Cardiac fibroblast (primary cell): ENCODE measurements around the gene ZHX3.
A peak's percentile ranks its signal among the peaks of the same experiment; 100 is the strongest.

ENCODE experiments used
- DNase-seq, 2 donors: peaks; one replicate each; pipeline versions ENCODE4 v3.0.0 to v3.0.0-alpha.2; 2010; ENCODE audit warnings: low read depth in 2 of 2
- H3K4me3 ChIP-seq, 2 donors: replicated peaks in 1 of 2; 1 replicate in 1 of 2; 2 replicates in 1 of 2; pipeline ENCODE4 v1.5.1; 2011; ENCODE audit warnings: low read depth in 2 of 2, low read length in 2 of 2, mild to moderate bottlenecking in 2 of 2, moderate library complexity in 1 of 2
- CTCF ChIP-seq: IDR thresholded peaks from one replicate; pipeline ENCODE4 v1.5.1; 2011; ENCODE audit warnings: low read depth, mild to moderate bottlenecking, low read length, inconsistent platforms

The ZHX3 gene

DNA sequence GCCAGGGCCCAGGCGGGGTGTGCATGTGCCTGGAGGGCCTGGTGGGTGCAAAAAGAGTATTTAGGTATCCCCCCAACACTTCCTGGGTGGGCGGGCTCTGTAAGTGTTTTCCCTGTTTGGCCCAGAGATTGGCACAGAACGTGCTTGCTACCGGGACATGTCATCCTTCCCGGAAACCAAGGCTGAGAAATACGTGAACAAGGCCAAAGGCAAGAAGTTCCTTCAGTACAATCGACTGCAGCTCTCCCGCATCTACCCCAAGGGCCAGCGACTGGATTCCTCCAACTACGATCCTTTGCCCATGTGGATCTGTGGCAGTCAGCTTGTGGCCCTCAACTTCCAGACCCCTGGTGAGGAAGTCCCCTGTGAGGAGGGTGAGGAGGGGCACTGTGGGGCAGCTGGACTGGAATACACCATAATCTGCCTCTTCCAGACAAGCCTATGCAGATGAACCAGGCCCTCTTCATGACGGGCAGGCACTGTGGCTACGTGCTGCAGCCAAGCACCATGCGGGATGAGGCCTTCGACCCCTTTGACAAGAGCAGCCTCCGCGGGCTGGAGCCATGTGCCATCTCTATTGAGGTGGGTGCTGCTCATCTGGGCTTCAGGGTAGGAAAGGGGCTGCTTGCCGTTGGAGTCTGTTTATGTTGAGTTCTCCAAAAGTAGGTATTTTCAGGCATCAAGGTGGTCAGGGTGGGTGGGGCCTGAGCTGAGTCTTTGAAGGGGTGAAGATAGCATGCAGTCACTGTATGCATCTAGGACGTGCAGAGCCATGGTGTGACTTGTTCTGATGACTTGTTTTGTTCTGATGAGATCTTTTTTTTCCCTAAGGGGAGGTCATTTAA is 145.0 kb downstream of the ZHX3 start:
- TF ChIP-seq CTCF, result no peak
- peak; percentile 25 to 46 for DNase-seq
- H3K4me3 ChIP-seq, result no peak overlapping the region

DNA sequence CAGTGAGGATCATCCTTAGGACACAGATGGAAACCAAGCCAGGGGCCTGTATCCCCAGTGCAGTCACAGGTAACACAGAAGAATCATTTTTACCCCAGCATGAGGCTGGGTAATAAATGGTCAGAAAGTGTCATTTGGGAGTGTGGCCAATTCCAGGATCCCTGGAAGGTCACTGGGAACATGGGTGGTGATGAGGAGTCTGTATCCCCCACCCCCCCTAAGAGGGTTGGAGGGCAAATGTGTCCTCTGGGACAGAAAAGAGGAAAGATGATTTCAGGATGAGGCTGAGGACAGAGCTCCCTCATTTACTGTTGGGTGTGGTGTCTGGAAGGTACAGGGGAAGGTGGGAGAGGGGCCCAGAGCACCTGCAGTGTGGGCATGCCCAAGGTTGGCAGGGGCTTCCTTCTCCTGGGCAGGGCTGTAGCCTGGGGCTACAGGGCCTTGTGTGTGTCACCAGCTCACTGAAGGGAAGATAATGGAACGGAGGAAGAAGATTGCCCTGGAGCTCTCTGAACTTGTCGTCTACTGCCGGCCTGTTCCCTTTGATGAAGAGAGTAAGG is 145.7 kb downstream of the ZHX3 start:
- no peak overlapping the region for H3K4me3 ChIP-seq
- TF ChIP-seq CTCF, result no peak
- DNase-seq, result no peak

- DNase-seq, result no peak
- TF ChIP-seq CTCF, result no peak
- no peak overlapping the region for H3K4me3 ChIP-seq
Observed at GRCh38 chr20:41170386-41171105, 147.0 kb downstream of the ZHX3 start.

DNA sequence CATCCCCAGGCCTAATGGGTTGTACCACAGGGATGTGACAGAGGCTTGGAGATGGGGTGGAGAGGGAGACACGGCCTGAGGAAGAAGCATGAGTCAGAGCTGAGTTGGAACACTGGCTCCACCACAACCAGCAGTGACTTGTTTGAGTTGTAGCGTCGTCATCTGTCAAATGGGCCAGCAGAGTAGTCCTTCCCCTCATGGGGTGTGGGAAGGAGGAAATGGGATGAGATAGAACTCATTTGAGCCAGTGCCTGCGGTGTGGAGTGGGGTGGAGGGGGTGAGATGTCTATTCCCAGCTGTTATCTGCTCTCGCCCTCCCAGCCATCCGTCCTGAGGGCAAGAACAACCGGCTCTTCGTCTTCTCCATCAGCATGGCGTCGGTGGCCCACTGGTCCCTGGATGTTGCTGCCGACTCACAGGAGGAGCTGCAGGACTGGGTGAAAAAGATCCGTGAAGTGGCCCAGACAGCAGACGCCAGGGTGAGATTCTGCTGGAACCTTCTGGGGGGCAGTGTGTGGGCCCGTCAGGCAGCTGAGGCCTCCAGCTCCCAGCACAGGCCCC is 147.7 kb downstream of the ZHX3 start:
- no peak for TF ChIP-seq CTCF
- no peak overlapping the region for H3K4me3 ChIP-seq

DNA sequence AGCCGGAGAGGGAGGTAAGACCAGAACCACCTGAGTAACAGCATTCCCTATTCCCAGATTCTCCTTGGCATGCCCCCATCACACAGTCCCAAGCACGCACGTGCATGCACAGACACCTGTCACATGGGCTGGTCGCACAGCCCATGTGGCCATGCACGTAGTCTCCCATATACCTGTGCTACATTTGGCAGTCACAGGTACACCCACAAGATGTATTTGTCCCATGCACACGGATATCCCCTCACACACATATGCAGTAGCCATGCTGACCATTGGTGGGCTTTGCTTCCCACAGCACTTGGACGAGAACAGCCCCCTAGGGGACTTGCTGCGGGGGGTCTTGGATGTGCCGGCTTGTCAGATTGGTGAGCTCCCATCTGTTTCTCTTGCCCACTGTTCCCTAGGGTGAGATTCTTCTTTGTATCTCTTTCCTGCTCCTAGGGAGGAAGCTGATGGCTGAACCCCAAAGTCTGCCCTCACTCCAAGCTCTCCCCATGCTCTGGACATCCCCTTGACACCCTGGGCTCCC is 148.3 kb downstream of the ZHX3 start:
- no peak for DNase-seq
- TF ChIP-seq CTCF, result no peak
- no peak overlapping the region for H3K4me3 ChIP-seq

More for the DNA sequence above, 147.7 kb downstream of the ZHX3 start:
- DNase-seq, result peak; percentile 33 to 85

DNA sequence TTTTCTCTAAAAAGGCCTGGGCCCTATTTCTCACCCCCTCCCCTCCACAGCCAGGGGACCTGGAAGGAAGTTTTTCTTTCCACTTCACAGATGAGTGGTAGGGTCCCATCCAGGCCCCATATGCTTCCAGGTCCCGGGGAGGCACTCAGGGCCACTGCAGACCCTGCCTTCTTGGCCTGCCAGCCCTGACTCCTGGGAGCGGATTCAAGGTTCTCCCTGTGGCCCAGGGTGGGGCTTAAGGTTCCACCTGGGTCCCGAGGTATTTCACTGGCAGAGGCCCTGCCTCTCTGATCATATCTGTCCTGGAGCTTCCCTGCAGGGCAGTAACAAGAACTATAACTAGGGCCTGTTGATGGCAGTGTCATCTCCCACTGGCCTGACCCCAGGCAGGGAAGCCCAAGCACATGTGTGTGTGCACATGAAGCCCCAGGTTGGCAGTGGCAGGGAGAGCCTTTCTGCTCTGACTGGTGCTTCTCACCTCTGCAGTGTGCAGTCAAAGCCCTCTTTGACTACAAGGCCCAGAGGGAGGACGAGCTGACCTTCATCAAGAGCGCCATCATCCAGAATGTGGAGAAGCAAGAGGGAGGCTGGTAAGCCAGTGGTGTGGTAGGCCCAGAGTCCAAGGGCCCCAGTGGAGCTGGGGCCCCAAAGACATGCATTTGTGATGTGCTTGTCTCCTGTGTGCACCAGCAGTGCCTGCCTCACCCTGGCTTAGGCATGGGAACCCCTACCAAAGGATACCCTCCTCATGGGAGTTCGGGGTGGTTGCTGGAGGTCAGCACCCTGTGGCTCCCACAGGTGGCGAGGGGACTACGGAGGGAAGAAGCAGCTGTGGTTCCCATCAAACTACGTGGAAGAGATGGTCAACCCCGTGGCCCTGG is 149.0 kb downstream of the ZHX3 start:
- TF ChIP-seq CTCF, result no peak
- DNase-seq, result no peak

More for the DNA sequence above, 149.0 kb downstream of the ZHX3 start:
- H3K4me3 ChIP-seq, result no peak overlapping the region
